Astrocyte (in vitro differentiated cells and primary cell): ENCODE measurements around the gene ZNF529. TPM values are rescaled to one million over a fixed set of nuclear protein-coding genes. Genes with fewer than 3 reads are reported as not detected.

Experiments
- DNase-seq: peaks from one replicate; pipeline ENCODE4 v3.0.0-alpha.2; 2010; ENCODE audit warnings: low read depth
- FAIRE-seq: peaks from 2 replicates; lab custom pipeline; 2011; peaks lifted over from hg19 to GRCh38; lab: Jason Lieb, UNC
- H2AFZ ChIP-seq: 2 replicates; pipeline ENCODE4 v1.6.0; 2012; ENCODE audit warnings: low read depth, low read length, inconsistent platforms
- H3K27ac ChIP-seq: 2 replicates; pipeline ENCODE4 v1.5.1; 2011; ENCODE audit warnings: low read depth, low read length, inconsistent platforms
- H3K27me3 ChIP-seq: 2 replicates; pipeline ENCODE4 v1.6.0; 2011; ENCODE audit warnings: low read length, inconsistent platforms; ENCODE audit not compliant: insufficient read depth
- H3K36me3 ChIP-seq: 2 replicates; pipeline ENCODE4 v1.5.1; 2011; ENCODE audit warnings: low read length, inconsistent platforms; ENCODE audit not compliant: insufficient read depth
- H3K4me1 ChIP-seq: 2 replicates; pipeline ENCODE4 v1.5.1; 2011; ENCODE audit warnings: low read length, inconsistent platforms; ENCODE audit not compliant: insufficient read depth
- H3K4me2 ChIP-seq: 2 replicates; pipeline ENCODE4 v1.6.0; 2012; ENCODE audit warnings: low read length, inconsistent platforms
- H3K4me3 ChIP-seq: 2 replicates; pipeline ENCODE4 v1.5.1; 2011; ENCODE audit warnings: low read depth, mild to moderate bottlenecking, low read length, inconsistent platforms; ENCODE audit not compliant: insufficient read depth
- H3K79me2 ChIP-seq: 2 replicates; pipeline ENCODE4 v1.6.0; 2012; ENCODE audit warnings: mild to moderate bottlenecking, low read length, inconsistent platforms; ENCODE audit not compliant: insufficient read depth
- H3K9ac ChIP-seq: 2 replicates; pipeline ENCODE4 v1.6.0; 2012; ENCODE audit warnings: mild to moderate bottlenecking, low read length, inconsistent platforms
- H3K9me3 ChIP-seq: 2 replicates; pipeline ENCODE4 v1.5.1; 2012; ENCODE audit warnings: low read depth, mild to moderate bottlenecking, low read length, inconsistent platforms; ENCODE audit not compliant: insufficient read depth
- H4K20me1 ChIP-seq: 2 replicates; pipeline ENCODE4 v1.6.0; 2012; ENCODE audit warnings: low read length, inconsistent platforms; ENCODE audit not compliant: insufficient read depth
- H3K27ac Mint-ChIP-seq: one replicate; pipeline ENCODE4 v1.8.0; 2021; ENCODE audit warnings: mild to moderate bottlenecking, mixed read lengths; ENCODE audit not compliant: unreplicated experiment
- H3K27me3 Mint-ChIP-seq: one replicate; pipeline ENCODE4 v1.8.0; 2021; ENCODE audit warnings: low read depth, mixed read lengths; ENCODE audit not compliant: unreplicated experiment
- H3K36me3 Mint-ChIP-seq: one replicate; pipeline ENCODE4 v1.8.0; 2021; ENCODE audit warnings: low read depth, mixed read lengths; ENCODE audit not compliant: unreplicated experiment
- H3K4me1 Mint-ChIP-seq: one replicate; pipeline ENCODE4 v1.8.0; 2021; ENCODE audit warnings: low read depth, mixed read lengths; ENCODE audit not compliant: unreplicated experiment
- H3K4me3 Mint-ChIP-seq: one replicate; pipeline ENCODE4 v1.8.0; 2021; ENCODE audit warnings: mild to moderate bottlenecking, moderate library complexity, mixed read lengths; ENCODE audit not compliant: unreplicated experiment
- H3K9me3 Mint-ChIP-seq: one replicate; pipeline ENCODE4 v1.8.0; 2021; ENCODE audit warnings: mild to moderate bottlenecking, mixed read lengths; ENCODE audit not compliant: unreplicated experiment
- EZH2 ChIP-seq: IDR thresholded peaks from 2 replicates; pipeline ENCODE4 v1.6.1; 2012; ENCODE audit warnings: mild to moderate bottlenecking, low read length, inconsistent platforms; ENCODE audit not compliant: insufficient read depth
- total RNA-seq: library from RNA; stranded (reverse); gene quantifications from 2 replicates; pipeline ENCODE4 v1.2.1, GENCODE V29; 2021
- TF ChIP-seq, protein P1 (sequence below): IDR thresholded peaks from 2 replicates; pipeline ENCODE4 v1.5.1; 2011; ENCODE audit warnings: low read depth, mild to moderate bottlenecking, inconsistent platforms, low read length, moderate library complexity; ENCODE audit not compliant: insufficient read depth

ZNF529 gene
- total RNA-seq, 1 donor from 2014 or later: 13.9 TPM

DNA sequence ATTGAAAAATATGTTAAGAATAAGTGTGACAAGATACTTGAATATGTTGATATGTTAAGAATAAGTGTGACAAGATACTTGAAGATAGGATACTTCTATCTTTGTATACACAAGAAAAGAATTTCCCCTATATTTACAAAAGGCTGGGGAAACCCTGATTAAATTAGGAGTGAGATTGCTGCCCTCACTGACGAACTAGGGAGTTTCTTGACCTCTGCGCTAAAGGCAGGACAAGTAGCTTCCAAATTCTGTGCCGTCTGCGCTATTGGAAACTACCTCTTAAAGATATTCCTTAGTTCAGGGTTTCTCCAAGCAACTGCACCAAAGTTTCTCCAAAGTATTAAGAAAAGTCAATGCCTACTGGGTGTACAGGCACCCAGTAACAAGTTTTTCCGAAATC lies 45.8 kb downstream of the ZNF529 start:
- H3K36me3 ChIP-seq: peaks cover 7% of the 10 kb centered on the region
- Mint-ChIP-seq H3K27ac (peak overlapping the region; percentile 100), H3K27me3 (no peaks in the 10 kb centered on the region), H3K4me3 (peak overlapping the region; percentile 100), H3K36me3 (peaks cover 28% of the 10 kb centered on the region), H3K9me3 (peaks cover 28% of the 10 kb centered on the region), H3K4me1 (peaks cover 13% of the 10 kb centered on the region)
- H3K4me1 ChIP-seq: peaks cover 7% of the 10 kb centered on the region
- peak overlapping the region; percentile 99 for H3K4me2 ChIP-seq
- TF ChIP-seq, protein P1, sequence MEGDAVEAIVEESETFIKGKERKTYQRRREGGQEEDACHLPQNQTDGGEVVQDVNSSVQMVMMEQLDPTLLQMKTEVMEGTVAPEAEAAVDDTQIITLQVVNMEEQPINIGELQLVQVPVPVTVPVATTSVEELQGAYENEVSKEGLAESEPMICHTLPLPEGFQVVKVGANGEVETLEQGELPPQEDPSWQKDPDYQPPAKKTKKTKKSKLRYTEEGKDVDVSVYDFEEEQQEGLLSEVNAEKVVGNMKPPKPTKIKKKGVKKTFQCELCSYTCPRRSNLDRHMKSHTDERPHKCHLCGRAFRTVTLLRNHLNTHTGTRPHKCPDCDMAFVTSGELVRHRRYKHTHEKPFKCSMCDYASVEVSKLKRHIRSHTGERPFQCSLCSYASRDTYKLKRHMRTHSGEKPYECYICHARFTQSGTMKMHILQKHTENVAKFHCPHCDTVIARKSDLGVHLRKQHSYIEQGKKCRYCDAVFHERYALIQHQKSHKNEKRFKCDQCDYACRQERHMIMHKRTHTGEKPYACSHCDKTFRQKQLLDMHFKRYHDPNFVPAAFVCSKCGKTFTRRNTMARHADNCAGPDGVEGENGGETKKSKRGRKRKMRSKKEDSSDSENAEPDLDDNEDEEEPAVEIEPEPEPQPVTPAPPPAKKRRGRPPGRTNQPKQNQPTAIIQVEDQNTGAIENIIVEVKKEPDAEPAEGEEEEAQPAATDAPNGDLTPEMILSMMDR: no peak
- no peak for TF ChIP-seq EZH2
- no peak for DNase-seq
- H3K9me3 ChIP-seq: peaks cover 9% of the 10 kb centered on the region
- H3K79me2 ChIP-seq: peaks cover 56% of the 10 kb centered on the region
- H3K9ac ChIP-seq: peak overlapping the region; percentile 99
- H3K4me3 ChIP-seq: peak overlapping the region; percentile 86
- H4K20me1 ChIP-seq: peaks cover 6% of the 10 kb centered on the region
- peak overlapping the region; percentile 83 for H3K27ac ChIP-seq
- H3K27me3 ChIP-seq: no peaks in the 10 kb centered on the region
- peak overlapping the region; percentile 99 for H2AFZ ChIP-seq
- no peak for FAIRE-seq

DNA sequence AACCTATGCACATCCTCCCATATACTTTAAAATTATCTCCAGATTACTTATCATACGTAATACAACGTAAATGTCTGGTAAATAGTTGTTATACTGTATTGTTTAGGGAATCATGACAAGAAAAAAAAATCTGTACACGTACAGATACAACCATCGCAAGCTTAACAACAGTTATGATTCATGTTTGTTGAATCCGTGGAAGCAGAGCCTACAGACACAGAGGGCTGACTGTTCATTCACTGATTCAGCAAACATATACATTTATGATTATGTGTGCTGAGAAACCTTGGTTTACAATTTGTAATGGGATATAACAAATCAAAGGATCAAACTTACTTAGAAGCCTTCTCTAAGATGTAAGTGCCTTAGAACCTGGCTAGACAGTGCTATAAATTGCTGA lies 46.5 kb downstream of the ZNF529 start:
- peak overlapping the region; percentile 100 for H3K4me3 Mint-ChIP-seq
- peaks cover 28% of the 10 kb centered on the region for H3K36me3 Mint-ChIP-seq
- peak overlapping the region; percentile 86 for H3K4me3 ChIP-seq
- no peak for DNase-seq
- FAIRE-seq: peak; percentile 13
- H3K79me2 ChIP-seq: peaks cover 64% of the 10 kb centered on the region
- H2AFZ ChIP-seq: no peak overlapping the region
- no peak overlapping the region for H3K27ac ChIP-seq
- H3K4me1 Mint-ChIP-seq: peaks cover 13% of the 10 kb centered on the region
- H4K20me1 ChIP-seq: peaks cover 6% of the 10 kb centered on the region
- H3K9me3 ChIP-seq: peaks cover 9% of the 10 kb centered on the region
- H3K27ac Mint-ChIP-seq: no peak overlapping the region
- no peaks in the 10 kb centered on the region for H3K27me3 ChIP-seq
- peaks cover 7% of the 10 kb centered on the region for H3K4me1 ChIP-seq
- H3K4me2 ChIP-seq: peak overlapping the region; percentile 99
- peaks cover 26% of the 10 kb centered on the region for H3K9me3 Mint-ChIP-seq
- H3K27me3 Mint-ChIP-seq: no peaks in the 10 kb centered on the region
- H3K9ac ChIP-seq: no peak overlapping the region
- peaks cover 10% of the 10 kb centered on the region for H3K36me3 ChIP-seq
- TF ChIP-seq, protein P1: no peak
- no peak for TF ChIP-seq EZH2

DNA sequence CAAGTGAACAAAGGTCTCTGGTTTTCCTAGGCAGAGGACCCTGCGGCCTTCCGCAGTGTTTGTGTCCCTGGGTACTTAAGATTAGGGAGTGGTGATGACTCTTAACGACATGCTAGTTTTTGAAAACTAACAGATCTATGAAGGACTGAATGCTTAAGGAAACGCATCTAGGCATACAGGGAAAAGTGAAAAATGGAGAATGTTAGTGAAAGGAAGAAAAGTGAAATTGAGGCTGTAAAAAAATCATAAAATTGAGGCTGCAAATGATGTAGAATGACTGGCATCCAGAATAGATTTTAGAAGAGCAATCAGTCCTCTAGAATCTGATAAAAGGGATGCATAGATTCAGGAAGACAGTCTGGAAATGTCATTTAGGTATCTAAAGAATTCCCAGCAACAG lies 48.5 kb downstream of the ZNF529 start:
- H3K4me2 ChIP-seq: no peak overlapping the region
- H2AFZ ChIP-seq: no peak overlapping the region
- H3K4me1 Mint-ChIP-seq: peaks cover 13% of the 10 kb centered on the region
- H3K79me2 ChIP-seq: peaks cover 77% of the 10 kb centered on the region
- peaks cover 13% of the 10 kb centered on the region for H3K9me3 ChIP-seq
- peaks cover 6% of the 10 kb centered on the region for H4K20me1 ChIP-seq
- H3K36me3 Mint-ChIP-seq: peaks cover 42% of the 10 kb centered on the region
- no peak for DNase-seq
- no peak for FAIRE-seq
- H3K27ac Mint-ChIP-seq: no peak overlapping the region
- H3K36me3 ChIP-seq: peaks cover 11% of the 10 kb centered on the region
- H3K4me3 ChIP-seq: no peak overlapping the region
- H3K27ac ChIP-seq: no peak overlapping the region
- no peaks in the 10 kb centered on the region for H3K27me3 Mint-ChIP-seq
- peak overlapping the region; percentile 23 for H3K4me3 Mint-ChIP-seq
- peaks cover 38% of the 10 kb centered on the region for H3K9me3 Mint-ChIP-seq
- H3K4me1 ChIP-seq: peaks cover 7% of the 10 kb centered on the region
- TF ChIP-seq, protein P1: no peak
- TF ChIP-seq EZH2: no peak
- H3K27me3 ChIP-seq: no peaks in the 10 kb centered on the region
- no peak overlapping the region for H3K9ac ChIP-seq
